ENCODE data around the gene PEX13. TPM values are rescaled to one million over a fixed set of nuclear protein-coding genes. Genes with fewer than 3 reads are reported as not detected.

The PEX13 gene
- total RNA-seq, 1 experiment from 2014 or later: 25.1 TPM

GRCh38 chr2:61065714-61066709, 48.5 kb downstream of the PEX13 start, which contains the start of gene SANBR:
Gene SANBR, plus strand, starts transcription at chr2:61065871. Its CDS starts 4,480 bp downstream, at chr2:61070351.
- DNase-seq (ENCODE audit: low read depth): peak; percentile 88

GRCh38 chr2:61074100-61074499, 56.6 kb downstream of the PEX13 start:
- DNase-seq (ENCODE audit: low read depth): no peak

DNA sequence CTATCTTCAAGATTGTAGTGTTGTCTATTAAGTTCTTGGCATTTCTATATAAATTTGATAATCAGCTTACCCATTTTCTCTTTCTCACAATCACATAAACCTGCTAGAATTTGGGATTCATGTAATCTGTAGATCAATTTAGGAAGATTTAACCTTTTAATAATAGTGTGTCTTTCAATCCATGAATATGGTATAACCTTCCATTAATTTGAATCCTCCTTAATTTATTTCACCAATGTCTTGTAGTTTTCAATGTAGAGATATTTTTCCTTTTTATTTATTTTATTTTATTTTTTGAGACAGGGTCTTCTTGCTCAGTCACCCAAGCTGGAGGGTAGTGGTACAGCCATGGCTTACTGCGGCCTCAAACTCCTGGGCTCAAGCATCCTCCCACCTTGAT, 68.4 kb downstream of the PEX13 start:
- DNase-seq (ENCODE audit: low read depth): no peak

GRCh38 chr2:61089797-61090196, 72.3 kb downstream of the PEX13 start:
- DNase-seq (ENCODE audit: low read depth): no peak

GRCh38 chr2:61090386-61090921, 72.9 kb downstream of the PEX13 start:
- DNase-seq (ENCODE audit: low read depth): no peak

DNA sequence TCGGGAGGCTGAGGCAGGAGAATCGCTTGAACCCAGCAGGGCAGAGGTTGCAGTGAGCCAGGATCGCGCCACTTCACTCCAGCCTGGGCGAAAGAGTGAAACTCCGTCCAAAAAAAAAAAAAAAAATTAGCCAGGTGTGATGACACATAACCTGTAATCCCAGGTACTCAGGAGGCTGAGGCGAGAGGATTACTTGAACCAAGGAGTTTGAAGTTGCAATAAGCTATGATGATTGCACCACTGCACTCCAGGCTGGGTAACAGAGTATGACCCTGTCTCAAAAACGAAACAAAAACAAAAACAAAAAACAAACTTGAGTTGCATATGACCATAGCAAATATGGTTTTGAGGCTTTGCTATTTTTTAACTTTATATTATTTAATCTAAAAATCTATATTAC, 74.0 kb downstream of the PEX13 start:
- DNase-seq (ENCODE audit: low read depth): no peak

- DNase-seq (ENCODE audit: low read depth): no peak
Observed at GRCh38 chr2:61096438-61096837, 78.9 kb downstream of the PEX13 start.

- DNase-seq (ENCODE audit: low read depth): no peak
Observed at GRCh38 chr2:61100801-61101200, 83.3 kb downstream of the PEX13 start.

Small RNAs within 50 kb of the gene (small RNA-seq; reads per million reads assigned to genes)
- gene RNA5SP95: not detected

Other genes starting within 250 kb of the PEX13 start
- gene REL, start 136.1 kb upstream of the PEX13 start, total RNA-seq (2014; rRNA removed; shearing (Covaris generic)): 1.5 and 2.2 TPM in 2 replicates
- gene PUS10, start 535 bp downstream of the PEX13 start, total RNA-seq (2014; rRNA removed; shearing (Covaris generic)): 3.3 and 3.7 TPM in 2 replicates
- 5.1 and 5.3 TPM in 2 replicates for gene SANBR, start 48.2 kb downstream of the PEX13 start, total RNA-seq (2014; rRNA removed; shearing (Covaris generic))
- gene C2orf74, start 144.5 kb downstream of the PEX13 start, total RNA-seq (2014; rRNA removed; shearing (Covaris generic)): 29.8 and 30.5 TPM in 2 replicates

Measured in HT1080 (cell line).